Testis (tissue), 3 donors: ENCODE results near the gene ESF1. TPM values are rescaled to one million over a fixed set of nuclear protein-coding genes. Genes with fewer than 3 reads are reported as not detected.

ENCODE experiments used
- DNase-seq: peaks from one replicate; pipeline ENCODE4 v3.0.0-alpha.2; 2019
- H3K27ac ChIP-seq, 2 donors: fragments of 200-600 bp; sonication (generic); one replicate each; pipeline ENCODE4 v1.5.1; 2019
- H3K27me3 ChIP-seq: fragments of 200-600 bp; sonication (generic); one replicate; pipeline ENCODE4 v1.5.1; 2019
- H3K36me3 ChIP-seq: fragments of 200-600 bp; sonication (generic); one replicate; pipeline ENCODE4 v1.5.1; 2017; ENCODE audit warnings: low read depth; ENCODE audit errors: missing control alignments
- H3K4me1 ChIP-seq: fragments of 200-600 bp; sonication (generic); one replicate; pipeline ENCODE4 v1.5.1; 2019
- H3K4me3 ChIP-seq, 2 donors: fragments of 200-600 bp; sonication (generic); one replicate each; pipeline ENCODE4 v1.5.1; 2017 to 2019
- H3K9me3 ChIP-seq: fragments of 200-600 bp; sonication (generic); one replicate; pipeline ENCODE4 v1.5.1; 2017
- POLR2A ChIP-seq: fragments of 450-650 bp; IDR thresholded peaks from one replicate; pipeline ENCODE4 v1.6.1; 2017; ENCODE audit warnings: antibody characterized with exemption, mild to moderate bottlenecking, moderate library complexity
- WGBS, 2 donors: methylation state at CpG; one replicate each; pipeline ENCODE4 v1.1.5; 2018; 5-methylcytosine and 5-hydroxymethylcytosine counted together
- intact Hi-C: fragments of 100-400 bp; cut with DNase I; formaldehyde crosslinking; loops from one replicate; pipeline ENCODE4 v1.15.1; 2023; ENCODE audit warnings: low total_unique reads
- polyA plus RNA-seq: library from polyadenylated mRNA; stranded (reverse); fragments of 350-450 nt; fragmentation: Illumina TruSeq; extraction: RNeasy Lipid Tissue Mini Kit (QIAGEN cat#74804); gene quantifications from one replicate; pipeline ENCODE4 v1.2.3, GENCODE V29; 2014; ENCODE audit warnings: low read depth, low replicate concordance; ENCODE audit not compliant: insufficient read depth
- total RNA-seq, 2 donors: library from RNA; depleted of rRNA; stranded (reverse); fragments of >200 nt; gene quantifications; one replicate each; pipeline ENCODE4 v1.2.3, GENCODE V29; 2016
- TF ChIP-seq, protein P1 (sequence below), 3 experiments: fragments of 450-650 bp in 2 of 3; fragments of 200-600 bp in 1 of 3; sonication (generic) in 1 of 3; IDR thresholded peaks; one replicate each; pipeline ENCODE4 v1.5.1; 2016 to 2019; ENCODE audit warnings: antibody characterized with exemption in 3 of 3, mild to moderate bottlenecking in 2 of 3, moderate library complexity in 1 of 3

ESF1 gene
- total and polyA plus RNA-seq, 3 donors from 2014 or later: 4.5 to 21.7 (median 20.2) TPM

DNA sequence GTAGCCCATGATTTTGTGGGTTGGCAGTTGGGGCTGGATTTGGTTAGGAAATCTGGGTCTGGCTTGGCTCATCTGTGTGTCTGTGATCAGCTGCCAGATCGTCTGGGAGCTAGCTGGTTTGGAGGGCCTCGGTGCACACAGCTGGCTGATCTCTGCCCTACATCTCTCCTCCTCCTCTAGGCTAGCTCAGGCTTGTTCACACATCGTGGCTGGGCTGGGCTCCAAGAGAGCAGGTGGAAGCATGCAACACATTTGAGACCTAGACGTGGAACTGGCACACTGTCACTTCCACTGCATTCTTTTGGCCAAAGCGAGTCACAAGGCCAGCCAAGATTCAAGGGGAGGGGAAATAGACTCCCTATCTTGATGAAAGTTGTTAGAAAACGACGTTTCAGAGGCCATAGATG is 16.0 kb upstream of the ESF1 start:
- Histone ChIP-seq H3K4me3 (no peak overlapping the region), H3K27ac (peak overlapping the region in 1 of 2 donors; percentile 22), H3K4me1 (peaks cover 8% of the 10 kb centered on the region), H3K27me3 (no peaks in the 10 kb centered on the region), H3K9me3 (no peaks in the 10 kb centered on the region), H3K36me3 (no peaks in the 10 kb centered on the region)
- WGBS, 2 donors: 22 to 36% methylated on average over 7 of the region's 7 CpGs
- peak; percentile 89 for DNase-seq
- intact Hi-C loops: no loop called here
- TF ChIP-seq POLR2A: no peak
- TF ChIP-seq, protein P1, sequence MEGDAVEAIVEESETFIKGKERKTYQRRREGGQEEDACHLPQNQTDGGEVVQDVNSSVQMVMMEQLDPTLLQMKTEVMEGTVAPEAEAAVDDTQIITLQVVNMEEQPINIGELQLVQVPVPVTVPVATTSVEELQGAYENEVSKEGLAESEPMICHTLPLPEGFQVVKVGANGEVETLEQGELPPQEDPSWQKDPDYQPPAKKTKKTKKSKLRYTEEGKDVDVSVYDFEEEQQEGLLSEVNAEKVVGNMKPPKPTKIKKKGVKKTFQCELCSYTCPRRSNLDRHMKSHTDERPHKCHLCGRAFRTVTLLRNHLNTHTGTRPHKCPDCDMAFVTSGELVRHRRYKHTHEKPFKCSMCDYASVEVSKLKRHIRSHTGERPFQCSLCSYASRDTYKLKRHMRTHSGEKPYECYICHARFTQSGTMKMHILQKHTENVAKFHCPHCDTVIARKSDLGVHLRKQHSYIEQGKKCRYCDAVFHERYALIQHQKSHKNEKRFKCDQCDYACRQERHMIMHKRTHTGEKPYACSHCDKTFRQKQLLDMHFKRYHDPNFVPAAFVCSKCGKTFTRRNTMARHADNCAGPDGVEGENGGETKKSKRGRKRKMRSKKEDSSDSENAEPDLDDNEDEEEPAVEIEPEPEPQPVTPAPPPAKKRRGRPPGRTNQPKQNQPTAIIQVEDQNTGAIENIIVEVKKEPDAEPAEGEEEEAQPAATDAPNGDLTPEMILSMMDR (IDR thresholded peaks at IDR 0.05): no peak

DNA sequence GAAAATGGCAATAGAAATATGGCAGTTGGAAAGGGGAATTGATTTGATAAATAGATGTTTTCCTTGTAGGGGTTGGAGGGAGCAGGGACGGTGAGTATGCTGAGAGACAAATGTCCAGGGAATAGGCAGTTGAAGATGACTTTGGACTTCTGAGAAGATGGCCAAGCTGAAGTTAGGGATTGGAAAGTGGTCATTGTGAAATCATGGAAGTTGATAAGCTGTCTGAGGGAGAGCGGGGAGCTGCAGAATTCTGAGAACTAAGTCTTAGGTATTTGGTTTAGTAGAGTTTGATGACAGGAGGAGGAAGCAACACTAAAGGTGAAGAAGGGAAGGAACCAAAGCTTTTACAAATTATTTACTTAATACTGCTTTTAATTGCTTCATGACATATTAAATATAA is 15.3 kb upstream of the ESF1 start:
- WGBS, 2 donors: 88 to 94% methylated on average over 2 of the region's 2 CpGs
- intact Hi-C loops: no loop called here
- Histone ChIP-seq H3K36me3 (no peaks in the 10 kb centered on the region), H3K27me3 (no peaks in the 10 kb centered on the region), H3K4me3 (no peak overlapping the region), H3K27ac (peak overlapping the region in 1 of 2 donors; percentile 22), H3K4me1 (peaks cover 8% of the 10 kb centered on the region), H3K9me3 (no peaks in the 10 kb centered on the region)
- DNase-seq: no peak
- no peak for TF ChIP-seq POLR2A
- TF ChIP-seq, protein P1 (IDR thresholded peaks at IDR 0.05): no peak

DNA sequence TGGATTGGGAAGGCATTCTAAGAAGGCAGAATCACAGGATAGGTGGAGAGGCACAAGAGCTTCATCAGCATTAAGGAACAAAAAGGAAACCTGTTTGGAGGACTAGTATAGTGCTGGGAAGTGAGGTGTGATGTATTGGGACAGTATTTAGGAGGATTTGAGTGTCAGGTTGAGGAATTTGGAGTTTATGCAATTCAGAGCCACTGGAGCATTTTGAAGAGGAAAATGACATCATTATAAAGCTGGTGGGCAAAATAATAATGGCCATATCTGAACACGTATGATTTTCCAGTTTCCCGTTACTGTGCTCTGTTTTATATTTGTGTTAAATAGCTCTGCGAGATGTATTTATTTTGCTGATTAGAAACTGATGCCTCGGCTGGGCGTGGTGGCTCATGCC is 14.3 kb upstream of the ESF1 start:
- intact Hi-C loops: no loop called here
- WGBS, 2 donors: 96 to 99% methylated on average over 5 of the region's 5 CpGs
- no peaks in the 10 kb centered on the region for H3K27me3 ChIP-seq
- H3K4me1 ChIP-seq: peaks cover 8% of the 10 kb centered on the region
- H3K4me3 ChIP-seq: no peak overlapping the region
- no peaks in the 10 kb centered on the region for H3K36me3 ChIP-seq
- no peaks in the 10 kb centered on the region for H3K9me3 ChIP-seq
- no peak overlapping the region for H3K27ac ChIP-seq
- no peak for TF ChIP-seq POLR2A
- TF ChIP-seq, protein P1 (IDR thresholded peaks at IDR 0.05): no peak
- no peak for DNase-seq

DNA sequence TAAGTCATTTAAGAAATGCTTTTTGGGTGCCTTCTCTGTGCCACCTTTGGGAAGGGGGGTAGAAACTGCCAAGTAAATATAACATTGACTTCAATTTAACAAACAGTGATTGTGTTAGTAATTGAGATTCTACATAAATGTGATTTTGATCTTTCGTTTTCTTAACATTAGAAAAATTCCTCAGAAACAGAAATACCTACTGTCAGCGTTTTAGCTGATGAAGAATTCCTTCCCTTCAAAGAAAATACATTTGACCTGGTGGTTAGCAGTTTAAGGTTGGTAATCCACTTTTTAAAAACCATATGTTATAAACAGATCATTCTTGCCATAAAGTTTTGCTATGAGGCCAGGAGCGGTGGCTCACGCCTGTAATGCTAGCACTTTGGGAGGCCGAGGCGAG is 9.9 kb upstream of the ESF1 start:
- H3K4me1 ChIP-seq: no peaks in the 10 kb centered on the region
- no peak for TF ChIP-seq POLR2A
- TF ChIP-seq, protein P1 (IDR thresholded peaks at IDR 0.05): no peak
- H3K27ac ChIP-seq: no peak overlapping the region
- H3K27me3 ChIP-seq: no peaks in the 10 kb centered on the region
- DNase-seq: no peak
- H3K4me3 ChIP-seq: no peak overlapping the region
- H3K9me3 ChIP-seq: no peaks in the 10 kb centered on the region
- 95 to 99% methylated on average over 6 of the region's 6 CpGs for WGBS, 2 donors
- no peaks in the 10 kb centered on the region for H3K36me3 ChIP-seq
- intact Hi-C loops: no loop called here

DNA sequence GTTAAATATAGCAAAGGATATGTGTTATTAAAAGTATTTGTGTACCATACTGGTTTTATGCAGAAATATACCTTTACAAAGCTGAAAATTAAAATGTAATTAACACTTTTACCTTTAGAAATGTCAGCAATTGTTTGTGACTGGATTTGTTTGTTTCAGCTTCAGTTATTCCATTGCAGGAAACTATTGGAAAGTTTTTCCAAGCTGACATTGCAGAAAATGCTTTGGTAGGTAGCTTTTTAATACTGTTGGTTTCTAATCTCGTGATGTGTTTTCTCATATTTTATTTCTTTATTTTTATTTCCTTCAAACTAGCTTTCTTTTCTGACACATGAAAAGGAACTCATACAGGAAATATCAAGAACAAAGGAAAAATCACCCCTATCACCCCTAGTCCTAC is 8.3 kb upstream of the ESF1 start:
- Histone ChIP-seq H3K27me3 (no peaks in the 10 kb centered on the region), H3K9me3 (no peaks in the 10 kb centered on the region), H3K4me3 (no peak overlapping the region), H3K36me3 (no peaks in the 10 kb centered on the region), H3K4me1 (no peaks in the 10 kb centered on the region), H3K27ac (no peak overlapping the region)
- DNase-seq: no peak
- TF ChIP-seq, protein P1 (IDR thresholded peaks at IDR 0.05): no peak
- no peak for TF ChIP-seq POLR2A
- WGBS, 2 donors: 90 to 100% methylated on average over 1 of the region's 1 CpG
- intact Hi-C loops: no loop called here
